ENCODE measurements around the gene PPIF. TPM values are rescaled to one million over a fixed set of nuclear protein-coding genes. Genes with fewer than 3 reads are reported as not detected.

PPIF gene
- total RNA-seq, 6 experiments from 2014 or later: 66.1 to 109 (median 98.9) TPM

GRCh38 chr10:79315602-79315920 lies 31.7 kb upstream of the PPIF start:
- Mint-ChIP-seq H3K9me3 (peaks cover 18% of the 10 kb centered on the region), H3K27ac (no peak overlapping the region; the same call in 1 of the 2 replicates), H3K4me3 (0 out of 2 replicates have a peak overlapping the region, but pooled peaks have one; percentile 8), H3K36me3 (ENCODE audit: low read depth) (peaks cover 37% of the 10 kb centered on the region), H3K4me1 (ENCODE audit: low read depth) (peaks cover 50% of the 10 kb centered on the region), H3K27me3 (ENCODE audit: insufficient read depth) (peaks cover 44% of the 10 kb centered on the region)
- no peak for TF ChIP-seq CTCF (IDR thresholded peaks at IDR 0.05)
- DNase-seq: no peak

- peak; percentile 33 for DNase-seq
- Mint-ChIP-seq H3K4me3 (peak overlapping the region; percentile 76), H3K4me1 (ENCODE audit: low read depth) (peaks cover 63% of the 10 kb centered on the region), H3K36me3 (ENCODE audit: low read depth) (peaks cover 39% of the 10 kb centered on the region), H3K9me3 (peaks cover 18% of the 10 kb centered on the region), H3K27me3 (ENCODE audit: insufficient read depth) (peaks cover 42% of the 10 kb centered on the region), H3K27ac (peak overlapping the region; percentile 94)
- peak; percentile 18; the same call in 1 of the 2 replicates for TF ChIP-seq CTCF (IDR thresholded peaks at IDR 0.05)
These were observed 30.4 kb upstream of the PPIF start for GRCh38 chr10:79316671-79317431.

GRCh38 chr10:79318369-79318768 lies 28.9 kb upstream of the PPIF start:
- DNase-seq: no peak
- Mint-ChIP-seq H3K4me3 (peak overlapping the region; percentile 76), H3K9me3 (peaks cover 18% of the 10 kb centered on the region), H3K36me3 (ENCODE audit: low read depth) (peaks cover 39% of the 10 kb centered on the region), H3K27ac (peak overlapping the region; percentile 94), H3K27me3 (ENCODE audit: insufficient read depth) (peaks cover 39% of the 10 kb centered on the region), H3K4me1 (ENCODE audit: low read depth) (peaks cover 79% of the 10 kb centered on the region)
- no peak for TF ChIP-seq CTCF (IDR thresholded peaks at IDR 0.05)

GRCh38 chr10:79319115-79319771 lies 28.0 kb upstream of the PPIF start:
- H3K9me3 Mint-ChIP-seq: peaks cover 18% of the 10 kb centered on the region
- DNase-seq: no peak
- peak overlapping the region; percentile 94 for H3K27ac Mint-ChIP-seq
- no peak for TF ChIP-seq CTCF (IDR thresholded peaks at IDR 0.05)
- H3K36me3 Mint-ChIP-seq (ENCODE audit: low read depth): peaks cover 34% of the 10 kb centered on the region
- H3K4me1 Mint-ChIP-seq (ENCODE audit: low read depth): peaks cover 87% of the 10 kb centered on the region
- peaks cover 32% of the 10 kb centered on the region for H3K27me3 Mint-ChIP-seq (ENCODE audit: insufficient read depth)
- H3K4me3 Mint-ChIP-seq: peak overlapping the region; percentile 76; the same call in 1 of the 2 replicates

- Mint-ChIP-seq H3K27ac (peak overlapping the region; percentile 94), H3K4me1 (ENCODE audit: low read depth) (peaks cover 87% of the 10 kb centered on the region), H3K4me3 (peak overlapping the region; percentile 48), H3K27me3 (ENCODE audit: insufficient read depth) (peaks cover 30% of the 10 kb centered on the region), H3K9me3 (peaks cover 18% of the 10 kb centered on the region), H3K36me3 (ENCODE audit: low read depth) (peaks cover 31% of the 10 kb centered on the region)
- no peak for DNase-seq
- TF ChIP-seq CTCF (IDR thresholded peaks at IDR 0.05): no peak; the same call in 1 of the 2 replicates
These were observed 27.0 kb upstream of the PPIF start for GRCh38 chr10:79320316-79320715.

Data from HFFc6 (cell line).